ENCODE results near the gene CATSPERZ.
A peak's percentile ranks its signal among the peaks of the same experiment; 100 is the strongest.

CATSPERZ gene

GRCh38 chr11:64292460-64293254, 7.5 kb upstream of the CATSPERZ start:
- H4K91ac ChIP-seq (ENCODE audit: low read depth, low read length, poor library complexity) = no peak overlapping the region
- H2BK12ac ChIP-seq (ENCODE audit: low read length) = peak overlapping the region; percentile 16
- peak overlapping the region; percentile 60 for H3K4me2 ChIP-seq (ENCODE audit: insufficient read depth, low read length, poor library complexity, severe bottlenecking)
- H3K27ac ChIP-seq (replicated peaks; ENCODE audit: low read length) = no peak overlapping the region
- no CpG with 5 or more reads among the region's 42 CpGs for WGBS, 2 donors (ENCODE audit: extremely low coverage in 2 of 2, insufficient read length in 2 of 2, insufficient replicate concordance in 1 of 2)
- H3K27me3 ChIP-seq (ENCODE audit: control insufficient read depth in 3 of 3, insufficient read depth in 3 of 3, low read depth in 1 of 3, low read length in 3 of 3) = peaks cover 48 to 84% (median 83%) of the 10 kb centered on the region in 3 experiments
- peak overlapping the region; percentile 79 for H2AFZ ChIP-seq (ENCODE audit: low read length)
- H2BK120ac ChIP-seq (ENCODE audit: low read depth, low read length) = no peak overlapping the region
- peak overlapping the region; percentile 94 for H3K23ac ChIP-seq (ENCODE audit: low read depth, low read length, poor library complexity)
- H3K14ac ChIP-seq (ENCODE audit: low read length) = peak overlapping the region; percentile 67
- H3K4ac ChIP-seq (ENCODE audit: low read length) = no peak overlapping the region
- peak overlapping the region; percentile 74 for H3K9ac ChIP-seq (ENCODE audit: low read depth, low read length, poor library complexity)
- no peak overlapping the region for H3K4me3 ChIP-seq (ENCODE audit: low read length in 2 of 2)
- H4K8ac ChIP-seq (ENCODE audit: low read depth, low read length) = peak overlapping the region; percentile 31
- H3K79me1 ChIP-seq (ENCODE audit: low read depth, low read length) = peaks cover 2% of the 10 kb centered on the region
- peak overlapping the region; percentile 81 for H2AK5ac ChIP-seq (ENCODE audit: low read depth, low read length)
- H2BK15ac ChIP-seq (ENCODE audit: low read length) = peak overlapping the region; percentile 34
- DNase-seq (ENCODE audit: low spot score) = no peak
- peak overlapping the region; percentile 82 for H3K18ac ChIP-seq (ENCODE audit: low read length)
- no peaks in the 10 kb centered on the region for H3K9me3 ChIP-seq (replicated peaks in 1 of 2; ENCODE audit: control insufficient read depth in 2 of 2, insufficient read depth in 1 of 2, low read depth in 1 of 2, low read length in 2 of 2)
- H2BK5ac ChIP-seq (ENCODE audit: low read length) = peak overlapping the region; percentile 17
- peaks cover 6 to 18% of the 10 kb centered on the region in 2 donors for H3K4me1 ChIP-seq (ENCODE audit: control insufficient read depth in 2 of 2, insufficient read depth in 1 of 2, low read depth in 1 of 2, low read length in 2 of 2)
- H3K36me3 ChIP-seq (replicated peaks in 1 of 2; ENCODE audit: control insufficient read depth in 2 of 2, insufficient read depth in 2 of 2, low read length in 2 of 2) = no peaks in the 10 kb centered on the region

DNA sequence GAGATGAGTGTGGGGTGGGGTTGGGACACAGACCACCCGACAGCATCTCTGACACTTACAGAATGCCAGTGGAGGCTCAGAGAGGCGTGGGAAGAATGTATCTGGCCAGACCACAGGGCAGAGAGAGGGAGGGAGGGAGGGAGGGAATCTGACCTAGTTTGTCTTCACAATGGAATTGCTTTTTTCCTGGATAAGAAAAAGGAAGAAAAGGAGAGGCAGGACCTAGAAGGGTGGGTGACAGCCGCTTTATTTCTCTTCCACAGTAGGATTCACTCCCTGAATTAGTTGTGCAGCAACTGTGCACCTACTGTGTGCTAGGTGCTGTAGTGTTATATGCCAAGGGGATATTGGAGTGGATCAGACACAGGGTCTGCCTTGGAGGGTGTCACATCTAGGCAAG, 5.4 kb upstream of the CATSPERZ start:
- Histone ChIP-seq H2AK5ac (ENCODE audit: low read depth, low read length) (no peak overlapping the region), H4K91ac (ENCODE audit: low read depth, low read length, poor library complexity) (no peak overlapping the region), H2AFZ (ENCODE audit: low read length) (no peak overlapping the region), H2BK120ac (ENCODE audit: low read depth, low read length) (no peak overlapping the region), H3K9me3 (replicated peaks in 1 of 2; ENCODE audit: control insufficient read depth in 2 of 2, insufficient read depth in 1 of 2, low read depth in 1 of 2, low read length in 2 of 2) (no peaks in the 10 kb centered on the region), H3K14ac (ENCODE audit: low read length) (no peak overlapping the region), H4K8ac (ENCODE audit: low read depth, low read length) (no peak overlapping the region), H2BK15ac (ENCODE audit: low read length) (no peak overlapping the region), H2BK12ac (ENCODE audit: low read length) (no peak overlapping the region), H3K27ac (replicated peaks; ENCODE audit: low read length) (no peak overlapping the region), H3K23ac (ENCODE audit: low read depth, low read length, poor library complexity) (no peak overlapping the region), H3K36me3 (replicated peaks in 1 of 2; ENCODE audit: control insufficient read depth in 2 of 2, insufficient read depth in 2 of 2, low read length in 2 of 2) (no peaks in the 10 kb centered on the region), H3K79me1 (ENCODE audit: low read depth, low read length) (no peaks in the 10 kb centered on the region), H3K18ac (ENCODE audit: low read length) (no peak overlapping the region), H3K27me3 (ENCODE audit: control insufficient read depth in 3 of 3, insufficient read depth in 3 of 3, low read depth in 1 of 3, low read length in 3 of 3) (peaks cover 62 to 99% (median 98%) of the 10 kb centered on the region in 3 experiments), H3K4me2 (ENCODE audit: insufficient read depth, low read length, poor library complexity, severe bottlenecking) (no peak overlapping the region), H2BK5ac (ENCODE audit: low read length) (no peak overlapping the region), H3K9ac (ENCODE audit: low read depth, low read length, poor library complexity) (no peak overlapping the region), H3K4ac (ENCODE audit: low read length) (no peak overlapping the region), H3K4me3 (ENCODE audit: low read length in 2 of 2) (no peak overlapping the region), H3K4me1 (ENCODE audit: control insufficient read depth in 2 of 2, insufficient read depth in 1 of 2, low read depth in 1 of 2, low read length in 2 of 2) (peaks cover 6 to 23% of the 10 kb centered on the region in 2 donors)
- DNase-seq (ENCODE audit: low spot score) = no peak
- WGBS, 2 donors (ENCODE audit: extremely low coverage in 2 of 2, insufficient read length in 2 of 2, insufficient replicate concordance in 1 of 2) = no CpG with 5 or more reads among the region's 3 CpGs

GRCh38 chr11:64295760-64296159, 4.4 kb upstream of the CATSPERZ start:
- Histone ChIP-seq H2AK5ac (ENCODE audit: low read depth, low read length) (no peak overlapping the region), H3K27ac (replicated peaks; ENCODE audit: low read length) (no peak overlapping the region), H3K4me3 (ENCODE audit: low read length in 2 of 2) (no peak overlapping the region), H3K36me3 (replicated peaks in 1 of 2; ENCODE audit: control insufficient read depth in 2 of 2, insufficient read depth in 2 of 2, low read length in 2 of 2) (no peaks in the 10 kb centered on the region), H2BK5ac (ENCODE audit: low read length) (no peak overlapping the region), H3K14ac (ENCODE audit: low read length) (no peak overlapping the region), H2BK120ac (ENCODE audit: low read depth, low read length) (no peak overlapping the region), H3K4me2 (ENCODE audit: insufficient read depth, low read length, poor library complexity, severe bottlenecking) (no peak overlapping the region), H3K79me1 (ENCODE audit: low read depth, low read length) (no peaks in the 10 kb centered on the region), H2AFZ (ENCODE audit: low read length) (no peak overlapping the region), H3K9ac (ENCODE audit: low read depth, low read length, poor library complexity) (no peak overlapping the region), H3K18ac (ENCODE audit: low read length) (no peak overlapping the region), H3K9me3 (replicated peaks in 1 of 2; ENCODE audit: control insufficient read depth in 2 of 2, insufficient read depth in 1 of 2, low read depth in 1 of 2, low read length in 2 of 2) (no peaks in the 10 kb centered on the region), H4K91ac (ENCODE audit: low read depth, low read length, poor library complexity) (no peak overlapping the region), H3K4ac (ENCODE audit: low read length) (no peak overlapping the region), H4K8ac (ENCODE audit: low read depth, low read length) (no peak overlapping the region), H3K23ac (ENCODE audit: low read depth, low read length, poor library complexity) (no peak overlapping the region), H3K4me1 (ENCODE audit: control insufficient read depth in 2 of 2, insufficient read depth in 1 of 2, low read depth in 1 of 2, low read length in 2 of 2) (peaks cover 8 to 32% of the 10 kb centered on the region in 2 donors), H2BK12ac (ENCODE audit: low read length) (no peak overlapping the region), H2BK15ac (ENCODE audit: low read length) (no peak overlapping the region), H3K27me3 (ENCODE audit: control insufficient read depth in 3 of 3, insufficient read depth in 3 of 3, low read depth in 1 of 3, low read length in 3 of 3) (peaks cover 66 to 99% (median 98%) of the 10 kb centered on the region in 3 experiments)
- no CpG with 5 or more reads among the region's 4 CpGs for WGBS, 2 donors (ENCODE audit: extremely low coverage in 2 of 2, insufficient read length in 2 of 2, insufficient replicate concordance in 1 of 2)
- no peak for DNase-seq (ENCODE audit: low spot score)

GRCh38 chr11:64296236-64296635, 3.9 kb upstream of the CATSPERZ start:
- Histone ChIP-seq H2AFZ (ENCODE audit: low read length) (no peak overlapping the region), H3K27ac (replicated peaks; ENCODE audit: low read length) (no peak overlapping the region), H4K8ac (ENCODE audit: low read depth, low read length) (no peak overlapping the region), H3K18ac (ENCODE audit: low read length) (no peak overlapping the region), H4K91ac (ENCODE audit: low read depth, low read length, poor library complexity) (no peak overlapping the region), H2AK5ac (ENCODE audit: low read depth, low read length) (no peak overlapping the region), H3K14ac (ENCODE audit: low read length) (no peak overlapping the region), H3K36me3 (replicated peaks in 1 of 2; ENCODE audit: control insufficient read depth in 2 of 2, insufficient read depth in 2 of 2, low read length in 2 of 2) (no peaks in the 10 kb centered on the region), H3K4me2 (ENCODE audit: insufficient read depth, low read length, poor library complexity, severe bottlenecking) (no peak overlapping the region), H2BK5ac (ENCODE audit: low read length) (no peak overlapping the region), H2BK120ac (ENCODE audit: low read depth, low read length) (no peak overlapping the region), H3K79me1 (ENCODE audit: low read depth, low read length) (no peaks in the 10 kb centered on the region), H2BK15ac (ENCODE audit: low read length) (no peak overlapping the region), H3K4ac (ENCODE audit: low read length) (no peak overlapping the region), H3K4me1 (ENCODE audit: control insufficient read depth in 2 of 2, insufficient read depth in 1 of 2, low read depth in 1 of 2, low read length in 2 of 2) (peaks cover 9 to 32% of the 10 kb centered on the region in 2 donors), H3K23ac (ENCODE audit: low read depth, low read length, poor library complexity) (no peak overlapping the region), H3K9me3 (replicated peaks in 1 of 2; ENCODE audit: control insufficient read depth in 2 of 2, insufficient read depth in 1 of 2, low read depth in 1 of 2, low read length in 2 of 2) (no peaks in the 10 kb centered on the region), H3K9ac (ENCODE audit: low read depth, low read length, poor library complexity) (no peak overlapping the region), H2BK12ac (ENCODE audit: low read length) (no peak overlapping the region), H3K4me3 (ENCODE audit: low read length in 2 of 2) (peak overlapping the region in 1 of 2 donors; percentile 18), H3K27me3 (ENCODE audit: control insufficient read depth in 3 of 3, insufficient read depth in 3 of 3, low read depth in 1 of 3, low read length in 3 of 3) (peaks cover 62 to 96% (median 95%) of the 10 kb centered on the region in 3 experiments)
- DNase-seq (ENCODE audit: low spot score) = no peak
- no CpG with 5 or more reads among the region's 1 CpG for WGBS, 2 donors (ENCODE audit: extremely low coverage in 2 of 2, insufficient read length in 2 of 2, insufficient replicate concordance in 1 of 2)

Data from neuronal stem cell (in vitro differentiated cells).